Spleen (tissue), 11 donors: ENCODE results near the gene MYOCD. TPM values are rescaled to one million over a fixed set of nuclear protein-coding genes. Genes with fewer than 3 reads are reported as not detected.

Experiments used
- DNase-seq: peaks from one replicate; pipeline ENCODE4 v3.0.0-alpha.2; 2020
- H3K27ac ChIP-seq, 8 donors: fragments of 200-600 bp; sonication (generic) in 7 of 8; 1 replicate in 4 of 8; 2 replicates in 4 of 8; pipeline versions ENCODE4 v1.5.0 to v1.8.0; 2016 to 2021; ENCODE audit warnings: inconsistent platforms in 4 of 8, mild to moderate bottlenecking in 4 of 8, moderate library complexity in 1 of 8
- H3K27me3 ChIP-seq, 7 donors: fragments of 200-600 bp; sonication (generic) in 6 of 7; replicated peaks in 1 of 7; 1 replicate in 4 of 7; 2 replicates in 3 of 7; pipeline versions ENCODE4 v1.5.0 to v1.8.0; 2016 to 2021; ENCODE audit warnings: inconsistent platforms in 3 of 7, mild to moderate bottlenecking in 1 of 7
- H3K36me3 ChIP-seq, 6 donors: fragments of 200-600 bp; sonication (generic) in 5 of 6; 1 replicate in 4 of 6; 2 replicates in 2 of 6; pipeline versions ENCODE4 v1.5.0 to v1.8.0; 2016 to 2021; ENCODE audit warnings: inconsistent platforms in 2 of 6
- H3K4me1 ChIP-seq, 6 donors: fragments of 200-600 bp; sonication (generic) in 5 of 6; 1 replicate in 3 of 6; 2 replicates in 3 of 6; pipeline versions ENCODE4 v1.5.0 to v1.8.0; 2016 to 2021; ENCODE audit warnings: inconsistent platforms in 3 of 6
- H3K4me3 ChIP-seq, 8 donors: fragments of 200-600 bp; sonication (generic) in 7 of 8; 1 replicate in 4 of 8; 2 replicates in 4 of 8; pipeline versions ENCODE4 v1.5.0 to v1.8.0; 2016 to 2021; ENCODE audit warnings: inconsistent platforms in 4 of 8, mild to moderate bottlenecking in 4 of 8, moderate library complexity in 2 of 8
- H3K9me3 ChIP-seq, 8 donors: fragments of 200-600 bp; sonication (generic) in 7 of 8; 1 replicate in 4 of 8; 2 replicates in 4 of 8; pipeline versions ENCODE4 v1.5.0 to v1.8.0; 2016 to 2021; ENCODE audit warnings: inconsistent platforms in 4 of 8
- CTCF ChIP-seq, 11 experiments: fragments of 200-600 bp in 7 of 11; fragments of 450-650 bp in 4 of 11; sonication (generic) in 4 of 11; IDR thresholded peaks in 8 of 11; conservative IDR thresholded peaks in 3 of 11; 1 replicate in 7 of 11; 2 replicates in 4 of 11; pipeline versions ENCODE4 v1.4.0 to v1.8.0; 2016 to 2021; ENCODE audit warnings: antibody characterized with exemption in 11 of 11, inconsistent platforms in 4 of 11, mild to moderate bottlenecking in 1 of 11
- POLR2A ChIP-seq, 3 donors: fragments of 450-650 bp; IDR thresholded peaks; one replicate each; pipeline ENCODE4 v1.5.1; 2017; ENCODE audit warnings: antibody characterized with exemption in 3 of 3, mild to moderate bottlenecking in 1 of 3
- POLR2AphosphoS5 ChIP-seq, 3 donors: sonication (generic); formaldehyde crosslinking; IDR thresholded peaks; one replicate each; pipeline ENCODE4 v1.5.1; 2017; ENCODE audit warnings: antibody characterized with exemption in 3 of 3
- whole genome bisulfite sequencing, 5 donors: extraction: QIAGEN DNeasy Blood & Tissue Kit in 3 of 5; methylation state at CpG; one replicate each; pipeline versions ENCODE4 v1.1.5 to v1.1.7; 2013 to 2018; 5-methylcytosine and 5-hydroxymethylcytosine counted together
- intact Hi-C: fragments of 100-400 bp; cut with DNase I; formaldehyde crosslinking; loops from one replicate; pipeline ENCODE4 v1.15.0; 2023; ENCODE audit warnings: low total_unique reads
- polyA plus RNA-seq, 3 donors: library from polyadenylated mRNA; stranded (reverse); fragments of 200-250 nt; gene quantifications; one replicate each; pipeline ENCODE4 v1.2.1, GENCODE V29; 2013
- total RNA-seq, 7 donors: library from RNA; depleted of rRNA in 3 of 7; stranded (reverse); fragments of >200 nt in 3 of 7; fragmentation: NEBNext Ultra II Directional in 4 of 7; extraction: Animal tissue kit (Norgen Biotek cat#: 25700) in 4 of 7; gene quantifications; one replicate each; pipeline versions ENCODE4 v1.1.0 to v1.2.1, GENCODE V29; 2016 to 2021
- donor health status: healthy with polysubstance abuse.
- donor health status: DM: no; HTN: no; CAD: no; lungs with moderate emphysema.
- donor health status: DM: no; HTN: no; CAD: no.
- donor health status: Bipolar disorder and iron deficiency.
- donor health status: healthy.
- donor health status: DM: no; HTN: no; CAD: no.
- donor health status: DM: yes; HTN: yes; CAD: no.

Gene MYOCD
- total and polyA plus RNA-seq, 10 donors = 0.17 to 2.5 (median 0.74) TPM

DNA sequence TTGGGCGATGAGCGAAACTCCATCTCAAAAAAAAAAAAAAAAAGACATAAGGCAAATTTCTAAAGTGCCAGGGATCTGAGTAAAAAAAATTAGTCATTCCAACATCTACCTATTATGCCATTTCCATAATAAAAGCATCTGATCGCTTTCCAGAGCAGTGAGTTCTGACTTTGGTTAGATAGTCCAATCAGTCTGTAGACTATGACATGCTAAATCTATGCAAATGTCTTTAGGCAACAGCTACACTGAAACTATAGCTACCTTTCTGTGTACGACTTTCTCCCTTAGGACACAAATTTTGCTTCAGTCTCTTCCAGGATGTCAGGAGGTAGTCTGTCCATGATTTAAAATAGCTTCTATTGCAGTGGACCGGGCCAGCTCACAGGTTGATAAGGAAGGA, 64.7 kb downstream of the MYOCD start:
- Histone ChIP-seq H3K4me1 (no peaks in the 10 kb centered on the region), H3K4me3 (no peak overlapping the region), H3K27ac (no peak overlapping the region), H3K36me3 (no peaks in the 10 kb centered on the region), H3K27me3 (no peaks in the 10 kb centered on the region), H3K9me3 (no peaks in the 10 kb centered on the region)
- 89 to 95% (median 92%) methylated on average over 5 of the region's 5 CpGs for WGBS, 5 donors
- intact Hi-C loops = no loop called here
- DNase-seq = no peak
- TF ChIP-seq POLR2AphosphoS5 (IDR thresholded peaks at IDR 0.05) = no peak

- no peaks in the 10 kb centered on the region for H3K36me3 ChIP-seq
- H3K4me1 ChIP-seq = no peaks in the 10 kb centered on the region
- H3K4me3 ChIP-seq = no peak overlapping the region
- no peak for DNase-seq
- no peaks in the 10 kb centered on the region for H3K9me3 ChIP-seq
- no peaks in the 10 kb centered on the region for H3K27me3 ChIP-seq
- intact Hi-C loops = no loop called here
- no peak overlapping the region for H3K27ac ChIP-seq
- 24 to 43% (median 42%) methylated on average over 9 to 10 of the region's 10 CpGs for WGBS, 5 donors
- no peak for TF ChIP-seq CTCF (IDR thresholded peaks at IDR 0.05 in 8 of 11, conservative IDR thresholded peaks at IDR 0.05 in 3 of 11)
- no peak for TF ChIP-seq POLR2AphosphoS5 (IDR thresholded peaks at IDR 0.05)
- TF ChIP-seq POLR2A (IDR thresholded peaks at IDR 0.05) = no peak
Measured at GRCh38 chr17:12730931-12731521, 65.3 kb downstream of the MYOCD start.

DNA sequence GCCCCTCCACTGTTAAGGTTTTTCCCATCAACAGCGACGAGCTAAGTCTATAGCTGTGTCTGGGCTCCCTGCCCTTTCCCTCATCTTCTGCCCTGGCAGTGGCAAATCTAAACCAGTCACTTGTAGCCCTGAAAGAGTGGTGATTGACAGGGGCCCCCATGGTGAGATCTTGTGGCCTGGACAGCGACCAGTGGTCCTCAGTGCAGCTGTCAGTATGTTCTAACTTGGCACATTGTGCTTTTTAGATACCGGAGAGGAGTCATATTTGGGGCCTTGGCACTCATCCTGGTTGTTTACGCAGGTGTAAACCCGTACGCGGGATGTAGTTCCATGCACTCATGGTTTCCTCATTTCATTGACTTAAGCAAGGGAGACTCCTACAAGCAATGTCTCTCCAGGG, 66.1 kb downstream of the MYOCD start:
- no peak overlapping the region for H3K27ac ChIP-seq
- H3K36me3 ChIP-seq = no peaks in the 10 kb centered on the region
- 86 to 94% (median 91%) methylated on average over 8 of the region's 8 CpGs for WGBS, 5 donors
- H3K4me1 ChIP-seq = no peaks in the 10 kb centered on the region
- no peaks in the 10 kb centered on the region for H3K9me3 ChIP-seq
- H3K27me3 ChIP-seq = no peaks in the 10 kb centered on the region
- DNase-seq = no peak
- H3K4me3 ChIP-seq = no peak overlapping the region
- intact Hi-C loops = no loop called here
- TF ChIP-seq CTCF (IDR thresholded peaks at IDR 0.05 in 8 of 11, conservative IDR thresholded peaks at IDR 0.05 in 3 of 11) (no peak), POLR2AphosphoS5 (IDR thresholded peaks at IDR 0.05) (no peak), POLR2A (IDR thresholded peaks at IDR 0.05) (no peak)

- H3K27me3 ChIP-seq = no peaks in the 10 kb centered on the region
- H3K9me3 ChIP-seq = no peaks in the 10 kb centered on the region
- TF ChIP-seq POLR2AphosphoS5 (IDR thresholded peaks at IDR 0.05) = no peak
- TF ChIP-seq POLR2A (IDR thresholded peaks at IDR 0.05) = no peak
- no peak for TF ChIP-seq CTCF (IDR thresholded peaks at IDR 0.05 in 8 of 11, conservative IDR thresholded peaks at IDR 0.05 in 3 of 11)
- no peak overlapping the region for H3K4me3 ChIP-seq
- no peak for DNase-seq
- no peak overlapping the region for H3K27ac ChIP-seq
- H3K36me3 ChIP-seq = no peaks in the 10 kb centered on the region
- no peaks in the 10 kb centered on the region for H3K4me1 ChIP-seq
- intact Hi-C loops = no loop called here
- WGBS, 5 donors = 81 to 90% (median 87%) methylated on average over 8 of the region's 8 CpGs
Measured at GRCh38 chr17:12732366-12732765, 66.7 kb downstream of the MYOCD start.

DNA sequence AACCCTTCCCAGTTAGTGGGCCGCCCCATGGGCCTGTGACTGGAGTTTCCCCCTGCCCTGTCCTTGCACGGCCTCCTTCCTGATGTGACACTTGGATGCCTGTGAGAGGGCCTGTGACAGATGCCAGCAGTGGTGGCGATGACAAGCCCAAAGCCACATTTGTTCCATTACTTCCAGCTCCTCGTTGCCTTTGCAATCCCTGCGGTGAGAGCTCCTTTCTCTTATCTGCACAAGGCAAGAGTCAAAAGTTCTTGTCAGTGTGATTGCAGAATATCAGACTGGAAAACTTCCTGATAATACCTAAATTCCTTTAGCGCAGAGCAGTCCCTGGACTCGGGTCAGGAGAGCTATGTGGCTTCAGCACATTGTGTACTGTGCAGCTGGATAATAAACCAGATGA, 69.2 kb downstream of the MYOCD start:
- intact Hi-C loops = no loop called here
- H3K36me3 ChIP-seq = no peaks in the 10 kb centered on the region
- WGBS, 5 donors = 71 to 86% (median 75%) methylated on average over 7 of the region's 7 CpGs

More for the DNA sequence above, 69.2 kb downstream of the MYOCD start:
- DNase-seq = no peak
- no peak for TF ChIP-seq POLR2A (IDR thresholded peaks at IDR 0.05)
- no peak for TF ChIP-seq CTCF (IDR thresholded peaks at IDR 0.05 in 8 of 11, conservative IDR thresholded peaks at IDR 0.05 in 3 of 11)
- no peak for TF ChIP-seq POLR2AphosphoS5 (IDR thresholded peaks at IDR 0.05)
- no peaks in the 10 kb centered on the region for H3K4me1 ChIP-seq
- H3K4me3 ChIP-seq = no peak overlapping the region
- no peaks in the 10 kb centered on the region for H3K9me3 ChIP-seq
- no peak overlapping the region for H3K27ac ChIP-seq
- H3K27me3 ChIP-seq = no peaks in the 10 kb centered on the region
